H1 (cell line): ENCODE measurements around the gene GAS7. TPM values are rescaled to one million over a fixed set of nuclear protein-coding genes. Genes with fewer than 3 reads are reported as not detected.

Experiments used
- CTCF ChIA-PET: fragments of 300-600 bp; sonication (Branson Sonifier 250); formaldehyde crosslinking; loops from one replicate; lab custom pipeline; 2021; ENCODE audit not compliant: partially characterized antibody; lab: Charles Lee
- POLR2A ChIA-PET: fragments of 300-600 bp; sonication (Branson Sonifier 250); formaldehyde crosslinking; loops from one replicate; lab custom pipeline; 2021; ENCODE audit warnings: inconsistent platforms; ENCODE audit not compliant: partially characterized antibody; lab: Charles Lee
- DNase-seq, 2 experiments: peaks; one replicate each; pipeline versions ENCODE4 v3.0.0 to v3.0.0-alpha.2; 2010 to 2022; ENCODE audit warnings: low spot score in 2 of 2, low read depth in 1 of 2, mixed read lengths in 1 of 2
- FAIRE-seq: peaks from 2 replicates; lab custom pipeline; 2011; peaks lifted over from hg19 to GRCh38; lab: Jason Lieb, UNC
- H2AFZ ChIP-seq: 2 replicates; pipeline ENCODE4 v1.8.1; 2012; ENCODE audit warnings: low read length, inconsistent platforms
- H2AK5ac ChIP-seq: 2 replicates; pipeline ENCODE4 v1.6.1; 2013; ENCODE audit warnings: low read depth, low read length
- H2BK120ac ChIP-seq: replicated peaks from 2 replicates; pipeline ENCODE3; 2013; ENCODE audit warnings: low read depth, low read length, inconsistent platforms
- H2BK12ac ChIP-seq: 2 replicates; pipeline ENCODE4 v1.6.1; 2013; ENCODE audit warnings: low read depth, low read length
- H2BK15ac ChIP-seq: 2 replicates; pipeline ENCODE4 v1.6.1; 2013; ENCODE audit warnings: low read length
- H2BK20ac ChIP-seq: 2 replicates; pipeline ENCODE4 v1.6.1; 2013; ENCODE audit warnings: low read length
- H2BK5ac ChIP-seq: 2 replicates; pipeline ENCODE4 v1.6.1; 2013; ENCODE audit warnings: low read depth, low read length
- H3K14ac ChIP-seq: 2 replicates; pipeline ENCODE4 v1.6.1; 2013; ENCODE audit warnings: inconsistent platforms; ENCODE audit not compliant: insufficient read length
- H3K18ac ChIP-seq: 2 replicates; pipeline ENCODE4 v1.6.1; 2013; ENCODE audit warnings: low read length; ENCODE audit errors: extremely low read depth
- H3K23ac ChIP-seq: 2 replicates; pipeline ENCODE4 v1.6.1; 2013; ENCODE audit warnings: inconsistent platforms; ENCODE audit not compliant: insufficient read length
- H3K23me2 ChIP-seq: 2 replicates; pipeline ENCODE4 v1.6.1; 2013; ENCODE audit warnings: low read depth, low read length
- H3K27ac ChIP-seq: 2 replicates; pipeline ENCODE4 v1.6.1; 2011; ENCODE audit warnings: low read depth, low read length, inconsistent platforms
- H3K27me3 ChIP-seq, 4 experiments: replicated peaks in 1 of 4; 1 replicate in 1 of 4; 2 replicates in 3 of 4; pipeline versions ENCODE4 v1.6.1 to v1.8.1; 2011 to 2013; ENCODE audit warnings: low read length in 3 of 4, mild to moderate bottlenecking in 3 of 4, inconsistent platforms in 2 of 4, mixed read lengths in 2 of 4, moderate library complexity in 1 of 4; ENCODE audit not compliant: control insufficient read depth in 3 of 4, insufficient read depth in 3 of 4; ENCODE audit errors: extremely low read depth in 1 of 4
- H3K36me3 ChIP-seq, 4 experiments: 2 replicates each; pipeline versions ENCODE4 v1.6.1 to v1.8.1; 2011 to 2013; ENCODE audit warnings: mild to moderate bottlenecking in 4 of 4, low read length in 3 of 4, moderate library complexity in 2 of 4, control low read depth in 1 of 4, inconsistent platforms in 1 of 4; ENCODE audit not compliant: insufficient read depth in 4 of 4, control insufficient read depth in 2 of 4
- H3K4ac ChIP-seq: replicated peaks from 2 replicates; pipeline ENCODE3; 2013; ENCODE audit warnings: low read length, low read depth, mixed read lengths, inconsistent platforms; ENCODE audit not compliant: insufficient read length
- H3K4me1 ChIP-seq, 4 experiments: replicated peaks in 1 of 4; 1 replicate in 1 of 4; 2 replicates in 3 of 4; pipeline versions ENCODE4 v1.6.1 to v1.8.1; 2011 to 2013; ENCODE audit warnings: low read length in 3 of 4, inconsistent platforms in 2 of 4, mixed read lengths in 1 of 4; ENCODE audit not compliant: insufficient read depth in 4 of 4, control insufficient read depth in 3 of 4
- H3K4me2 ChIP-seq, 2 experiments: 2 replicates each; pipeline versions ENCODE4 v1.6.1 to v1.8.1; 2011 to 2013; ENCODE audit warnings: low read depth in 2 of 2, low read length in 2 of 2, control low read depth in 1 of 2, inconsistent platforms in 1 of 2, mild to moderate bottlenecking in 1 of 2; ENCODE audit not compliant: insufficient read depth in 1 of 2
- H3K4me3 ChIP-seq, 4 experiments: fragments of 200-600, 300-600 bp in 1 of 4; sonication (generic), shearing (Covaris generic), sonication (Bioruptor Twin) in 1 of 4; 2 replicates each; pipeline versions ENCODE4 v1.5.1 to v1.8.1; 2011 to 2016; ENCODE audit warnings: low read length in 4 of 4, low read depth in 3 of 4, control low read depth in 2 of 4, inconsistent platforms in 2 of 4, mild to moderate bottlenecking in 2 of 4, mixed read lengths in 1 of 4, moderate library complexity in 1 of 4; ENCODE audit not compliant: insufficient read depth in 2 of 4; ENCODE audit errors: extremely low read depth in 1 of 4
- H3K56ac ChIP-seq: replicated peaks from 2 replicates; pipeline ENCODE3; 2013; ENCODE audit warnings: low read depth, mild to moderate bottlenecking, mixed read lengths, low read length, inconsistent platforms; ENCODE audit not compliant: insufficient read length
- H3K79me1 ChIP-seq: 2 replicates; pipeline ENCODE4 v1.6.1; 2013; ENCODE audit warnings: low read depth, low read length, control low read depth
- H3K79me2 ChIP-seq, 2 experiments: 2 replicates each; pipeline versions ENCODE4 v1.6.1 to v1.8.1; 2012 to 2013; ENCODE audit warnings: low read length in 2 of 2, mild to moderate bottlenecking in 2 of 2, inconsistent platforms in 1 of 2; ENCODE audit not compliant: insufficient read depth in 2 of 2, control insufficient read depth in 1 of 2
- H3K9ac ChIP-seq, 4 experiments: replicated peaks in 1 of 4; 1 replicate in 1 of 4; 2 replicates in 3 of 4; pipeline versions ENCODE4 v1.6.1 to v1.8.1; 2011 to 2013; ENCODE audit warnings: low read depth in 3 of 4, low read length in 3 of 4, control low read depth in 2 of 4, mild to moderate bottlenecking in 2 of 4, moderate library complexity in 2 of 4, inconsistent platforms in 1 of 4; ENCODE audit errors: extremely low read depth in 1 of 4
- H3K9me3 ChIP-seq, 2 experiments: 2 replicates each; pipeline versions ENCODE4 v1.6.1 to v1.8.1; 2012 to 2013; ENCODE audit warnings: mild to moderate bottlenecking in 2 of 2, moderate library complexity in 2 of 2, control low read depth in 1 of 2, inconsistent platforms in 1 of 2, low read depth in 1 of 2, low read length in 1 of 2, mixed read lengths in 1 of 2; ENCODE audit not compliant: insufficient read depth in 2 of 2
- H4K20me1 ChIP-seq, 2 experiments: replicated peaks in 1 of 2; 2 replicates each; pipeline versions ENCODE3 to v1.8.1; 2011 to 2013; ENCODE audit warnings: inconsistent platforms in 2 of 2, low read length in 2 of 2, mild to moderate bottlenecking in 1 of 2; ENCODE audit not compliant: insufficient read depth in 2 of 2, control insufficient read depth in 1 of 2
- H4K5ac ChIP-seq: 2 replicates; pipeline ENCODE4 v1.6.1; 2013; ENCODE audit warnings: low read length, low read depth, mixed read lengths, inconsistent platforms; ENCODE audit not compliant: insufficient read length
- H4K8ac ChIP-seq: 2 replicates; pipeline ENCODE4 v1.8.0; 2013; ENCODE audit warnings: mild to moderate bottlenecking, moderate library complexity, low read length, inconsistent platforms; ENCODE audit not compliant: insufficient read depth; ENCODE audit errors: extremely low read depth
- H4K91ac ChIP-seq: replicated peaks from 2 replicates; pipeline ENCODE3; 2013; ENCODE audit warnings: low read length, mixed read lengths, inconsistent platforms; ENCODE audit not compliant: insufficient read length
- BRCA1 ChIP-seq: IDR thresholded peaks from 2 replicates; pipeline ENCODE4 v1.6.1; 2012; ENCODE audit warnings: low read depth, low read length, improper control_type of control experiment
- CBX5 ChIP-seq: fragments of 300-800, 300-1000 bp; sonication (generic); IDR thresholded peaks from 2 replicates; pipeline ENCODE4 v1.7.1; 2016; ENCODE audit warnings: antibody characterized with exemption, low read length, low read depth
- CBX8 ChIP-seq: fragments of 300-800, 300-1000 bp; sonication (generic); IDR thresholded peaks from 2 replicates; pipeline ENCODE4 v1.7.1; 2016; ENCODE audit warnings: low read depth, low read length, borderline replicate concordance
- EP300 ChIP-seq, 2 experiments: IDR thresholded peaks; 1 replicate in 1 of 2; 2 replicates in 1 of 2; pipeline ENCODE4 v1.6.1; 2011 to 2012; ENCODE audit warnings: low read depth in 2 of 2, low read length in 2 of 2, mild to moderate bottlenecking in 2 of 2, borderline replicate concordance in 1 of 2, inconsistent platforms in 1 of 2, moderate library complexity in 1 of 2
- EZH2 ChIP-seq: fragments of 200-600 bp; sonication (generic); IDR thresholded peaks from 2 replicates; pipeline ENCODE4 v1.7.1; 2012; ENCODE audit warnings: low read depth, mild to moderate bottlenecking, moderate library complexity, low read length, inconsistent platforms; ENCODE audit not compliant: severe bottlenecking
- HDAC6 ChIP-seq: IDR thresholded peaks from one replicate; pipeline ENCODE4 v1.7.1; 2012; ENCODE audit warnings: low read depth, mild to moderate bottlenecking, inconsistent platforms, low read length, moderate library complexity
- POLR2AphosphoS5 ChIP-seq: IDR thresholded peaks from 2 replicates; pipeline ENCODE4 v1.6.1; 2011; ENCODE audit warnings: low read depth, low read length
- RNF2 ChIP-seq: fragments of 200-900, 300-1000 bp; sonication (generic); IDR thresholded peaks from 2 replicates; pipeline ENCODE4 v1.7.1; 2016; ENCODE audit warnings: borderline replicate concordance, low read depth, mild to moderate bottlenecking, antibody characterized with exemption, low read length; ENCODE audit not compliant: poor library complexity, severe bottlenecking; ENCODE audit errors: missing control alignments
- SAP30 ChIP-seq: fragments of 300-600 bp; sonication (generic); IDR thresholded peaks from 2 replicates; pipeline ENCODE4 v1.7.1; 2012; ENCODE audit warnings: low read length, moderate library complexity, mild to moderate bottlenecking, inconsistent platforms; ENCODE audit not compliant: insufficient read depth, insufficient replicate concordance
- SP2 ChIP-seq: IDR thresholded peaks from 2 replicates; pipeline ENCODE4 v1.6.1; 2012; ENCODE audit warnings: mild to moderate bottlenecking, low read length, inconsistent platforms
- SRF ChIP-seq: IDR thresholded peaks from 2 replicates; pipeline ENCODE4 v1.6.1; 2011; ENCODE audit warnings: mild to moderate bottlenecking, low read depth, low read length, moderate library complexity
- TAF1 ChIP-seq: IDR thresholded peaks from 2 replicates; pipeline ENCODE4 v1.6.1; 2011; ENCODE audit warnings: mild to moderate bottlenecking, low read depth, low read length
- YY1 ChIP-seq: IDR thresholded peaks from 2 replicates; pipeline ENCODE4 v1.6.1; 2011; ENCODE audit warnings: low read depth, mild to moderate bottlenecking, low read length
- polyA plus RNA-seq, 7 experiments: library from polyadenylated mRNA; depleted of rRNA in 3 of 7; stranded (reverse) in 5 of 7; unstranded in 2 of 7; fragments of >200 nt in 5 of 7; fragments of 200-250 nt in 2 of 7; gene quantifications; 1 replicate in 5 of 7; 2 replicates in 1 of 7; 4 replicates in 1 of 7; pipeline versions ENCODE4 v1.2.1 to v1.2.3, GENCODE V29; 2011 to 2013; ENCODE audit warnings: missing spikeins in 2 of 7, mixed read lengths in 2 of 7
- total RNA-seq: library from RNA; stranded (reverse); fragmentation: NEBNext Ultra II Directional; extraction: Animal tissue kit (Norgen Biotek cat#: 25700); gene quantifications from 2 replicates; pipeline ENCODE4 v1.2.1, GENCODE V29; 2021
- TF ChIP-seq, protein P1 (sequence below): IDR thresholded peaks from 2 replicates; pipeline ENCODE4 v1.6.1; 2011; ENCODE audit warnings: low read length, improper control_type of control experiment

Gene GAS7
- total and polyA plus RNA-seq, 2 of the 8 experiments (the other 6 are each of a cell fraction or from before 2014, with no cell fraction given) = 5.0 to 14.5 TPM

DNA sequence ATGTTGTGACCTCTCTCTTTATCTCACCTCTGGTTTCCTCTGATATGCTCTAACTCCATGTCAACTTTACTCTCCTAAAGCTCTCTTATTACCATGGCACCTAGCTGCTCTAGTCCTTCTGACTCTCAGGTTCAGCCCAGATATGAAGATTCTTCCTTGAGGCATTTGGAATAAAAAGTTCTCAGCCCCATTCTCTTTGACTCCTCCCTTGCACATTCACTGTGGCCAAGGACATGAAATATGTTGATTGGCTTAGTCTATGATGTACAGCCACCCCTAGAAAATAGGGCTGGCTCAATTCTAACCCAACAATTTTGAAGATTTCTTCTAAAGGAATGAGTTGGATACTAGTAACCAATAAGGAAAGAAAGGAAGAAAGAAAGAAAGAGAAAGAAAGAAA, 20.8 kb upstream of the GAS7 start:
- no peak overlapping the region for H3K14ac ChIP-seq
- no peak overlapping the region for H2BK5ac ChIP-seq
- H3K79me1 ChIP-seq = no peaks in the 10 kb centered on the region
- no peak overlapping the region for H3K23ac ChIP-seq
- H3K4me2 ChIP-seq = no peak overlapping the region
- DNase-seq (no peak), FAIRE-seq (no peak)
- no peak overlapping the region for H4K8ac ChIP-seq
- H4K5ac ChIP-seq = no peak overlapping the region
- no peak overlapping the region for H2BK12ac ChIP-seq
- H3K27me3 ChIP-seq = no peaks in the 10 kb centered on the region
- H3K4me3 ChIP-seq = no peak overlapping the region
- H3K4me1 ChIP-seq = peaks cover 0 to 10% (median 5%) of the 10 kb centered on the region in 4 experiments; a peak in 5 of 7 replicates
- no peak overlapping the region for H3K9ac ChIP-seq
- H2AK5ac ChIP-seq = no peak overlapping the region
- H3K18ac ChIP-seq = no peak overlapping the region
- peaks cover 4% of the 10 kb centered on the region; the same call in 1 of the 2 replicates for H3K23me2 ChIP-seq
- no peak overlapping the region for H2AFZ ChIP-seq
- H3K27ac ChIP-seq = no peak overlapping the region
- ChIA-PET POLR2A (no interaction called here), CTCF (no interaction called here)
- 0 out of 4 replicates have a peak, but pooled peaks cover 0 to 4% of the 10 kb centered on the region in 2 experiments for H3K9me3 ChIP-seq
- no peak overlapping the region for H2BK20ac ChIP-seq
- no peaks in the 10 kb centered on the region; a peak in 1 of 8 replicates for H3K36me3 ChIP-seq
- H4K91ac ChIP-seq = no peak overlapping the region
- no peak overlapping the region for H3K56ac ChIP-seq
- H2BK120ac ChIP-seq = no peak overlapping the region
- no peak overlapping the region for H3K4ac ChIP-seq
- H4K20me1 ChIP-seq = no peaks in the 10 kb centered on the region
- H3K79me2 ChIP-seq = no peaks in the 10 kb centered on the region
- peak overlapping the region; percentile 46; the same call in 1 of the 2 replicates for H2BK15ac ChIP-seq
- TF ChIP-seq RNF2 (no peak), EP300 (IDR thresholded peaks at IDR 0.05; ENCODE audit: borderline replicate concordance in 1 of 2, low read depth in 2 of 2, low read length in 2 of 2) (no peak), CBX8 (no peak), CBX5 (no peak), SRF (no peak), YY1 (no peak), SP2 (no peak), POLR2AphosphoS5 (no peak), SAP30 (no peak), TAF1 (no peak), HDAC6 (no peak), EZH2 (no peak), BRCA1 (no peak)
- TF ChIP-seq, protein P1, sequence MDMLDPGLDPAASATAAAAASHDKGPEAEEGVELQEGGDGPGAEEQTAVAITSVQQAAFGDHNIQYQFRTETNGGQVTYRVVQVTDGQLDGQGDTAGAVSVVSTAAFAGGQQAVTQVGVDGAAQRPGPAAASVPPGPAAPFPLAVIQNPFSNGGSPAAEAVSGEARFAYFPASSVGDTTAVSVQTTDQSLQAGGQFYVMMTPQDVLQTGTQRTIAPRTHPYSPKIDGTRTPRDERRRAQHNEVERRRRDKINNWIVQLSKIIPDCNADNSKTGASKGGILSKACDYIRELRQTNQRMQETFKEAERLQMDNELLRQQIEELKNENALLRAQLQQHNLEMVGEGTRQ = no peak
